Spleen (tissue), 7 donors: ENCODE results near the gene TNFSF4.
"Not testable (repeated sequence)": the region's sequence is repeated elsewhere in the genome, so short reads cannot be mapped to it uniquely, and the experiment has no call there.

Experiments used
- CTCF ChIP-seq, 11 experiments: fragments of 200-600 bp in 7 of 11; fragments of 450-650 bp in 4 of 11; sonication (generic) in 4 of 11; IDR thresholded peaks in 8 of 11; conservative IDR thresholded peaks in 3 of 11; 1 replicate in 7 of 11; 2 replicates in 4 of 11; pipeline versions ENCODE4 v1.4.0 to v1.8.0; 2016 to 2021; ENCODE audit warnings: antibody characterized with exemption in 11 of 11, inconsistent platforms in 4 of 11, mild to moderate bottlenecking in 1 of 11
- POLR2A ChIP-seq, 3 donors: fragments of 450-650 bp; IDR thresholded peaks; one replicate each; pipeline ENCODE4 v1.5.1; 2017; ENCODE audit warnings: antibody characterized with exemption in 3 of 3, mild to moderate bottlenecking in 1 of 3
- POLR2AphosphoS5 ChIP-seq, 3 donors: sonication (generic); formaldehyde crosslinking; IDR thresholded peaks; one replicate each; pipeline ENCODE4 v1.5.1; 2017; ENCODE audit warnings: antibody characterized with exemption in 3 of 3
- donor health status: DM: no; HTN: no; CAD: no; lungs with moderate emphysema.
- donor health status: DM: no; HTN: no; CAD: no.
- donor health status: DM: no; HTN: no; CAD: no.

GRCh38 chr1:173153964-173154363, 53.2 kb downstream of the TNFSF4 start:
- TF ChIP-seq CTCF (IDR thresholded peaks at IDR 0.05 in 8 of 11, conservative IDR thresholded peaks at IDR 0.05 in 3 of 11); POLR2AphosphoS5 (IDR thresholded peaks at IDR 0.05); POLR2A (IDR thresholded peaks at IDR 0.05): not testable (repeated sequence)
